GM12878 (cell line): ENCODE measurements around the gene GLRA1.

Source experiments
- BHLHE40 ChIP-seq, 2 experiments: fragments of 450-650 bp in 1 of 2; IDR thresholded peaks; 2 replicates each; pipeline ENCODE4 v1.6.1; 2011 to 2017; ENCODE audit warnings: low read depth in 2 of 2, borderline replicate concordance in 1 of 2, improper control_type of control experiment in 1 of 2, low read length in 1 of 2, mild to moderate bottlenecking in 1 of 2
- CTCF ChIP-seq, 3 experiments: IDR thresholded peaks in 2 of 3; conservative IDR thresholded peaks in 1 of 3; 2 replicates each; pipeline ENCODE4 v1.5.1; 2011; ENCODE audit warnings: low read depth in 3 of 3, low read length in 3 of 3, mild to moderate bottlenecking in 3 of 3, control low read depth in 2 of 3, moderate library complexity in 2 of 3, inconsistent platforms in 1 of 3, mixed read lengths in 1 of 3; ENCODE audit not compliant: control insufficient read depth in 2 of 3, insufficient read depth in 1 of 3; ENCODE audit errors: extremely low read depth in 1 of 3
- EP300 ChIP-seq, 2 experiments: fragments of 150-350 bp in 1 of 2; IDR thresholded peaks; 2 replicates each; pipeline ENCODE4 v1.6.1; 2011 to 2012; ENCODE audit warnings: low read depth in 2 of 2, low read length in 2 of 2, borderline replicate concordance in 1 of 2, improper control_type of control experiment in 1 of 2, inconsistent platforms in 1 of 2; ENCODE audit not compliant: control insufficient read depth in 1 of 2
- POLR2A ChIP-seq: IDR thresholded peaks from 2 replicates; pipeline ENCODE4 v1.6.1; 2011; ENCODE audit warnings: low read depth, mild to moderate bottlenecking, low read length
- POLR2AphosphoS5 ChIP-seq: IDR thresholded peaks from 2 replicates; pipeline ENCODE4 v1.6.1; 2011; ENCODE audit warnings: mild to moderate bottlenecking, low read length, inconsistent platforms
- REST ChIP-seq: IDR thresholded peaks from 2 replicates; pipeline ENCODE4 v1.6.1; 2012; ENCODE audit warnings: mild to moderate bottlenecking, low read depth, low read length

- TF ChIP-seq REST: no peak
- no peak for TF ChIP-seq EP300 (IDR thresholded peaks at IDR 0.05; ENCODE audit: borderline replicate concordance in 1 of 2, control insufficient read depth in 1 of 2, low read depth in 2 of 2, low read length in 2 of 2)
- TF ChIP-seq CTCF (IDR thresholded peaks at IDR 0.05 in 2 of 3, conservative IDR thresholded peaks at IDR 0.05 in 1 of 3; ENCODE audit: control insufficient read depth in 2 of 3, extremely low read depth in 1 of 3, insufficient read depth in 1 of 3, low read depth in 3 of 3, low read length in 3 of 3): no peak
- peak; percentile 45 for TF ChIP-seq POLR2A
- peak; percentile 26; the same call in 1 of the 2 replicates for TF ChIP-seq POLR2AphosphoS5
- TF ChIP-seq BHLHE40 (IDR thresholded peaks at IDR 0.05; ENCODE audit: borderline replicate concordance in 1 of 2, low read depth in 2 of 2, low read length in 1 of 2): no peak
Measured at GRCh38 chr5:151815051-151815450, 109.6 kb downstream of the GLRA1 start.
